Measurements from ENCODE around the gene ZNF512. TPM values are rescaled to one million over a fixed set of nuclear protein-coding genes. Genes with fewer than 3 reads are reported as not detected.

ZNF512 gene
- total and polyA plus RNA-seq, 12 donors: 12.8 to 82.5 (median 29.5) TPM

DNA sequence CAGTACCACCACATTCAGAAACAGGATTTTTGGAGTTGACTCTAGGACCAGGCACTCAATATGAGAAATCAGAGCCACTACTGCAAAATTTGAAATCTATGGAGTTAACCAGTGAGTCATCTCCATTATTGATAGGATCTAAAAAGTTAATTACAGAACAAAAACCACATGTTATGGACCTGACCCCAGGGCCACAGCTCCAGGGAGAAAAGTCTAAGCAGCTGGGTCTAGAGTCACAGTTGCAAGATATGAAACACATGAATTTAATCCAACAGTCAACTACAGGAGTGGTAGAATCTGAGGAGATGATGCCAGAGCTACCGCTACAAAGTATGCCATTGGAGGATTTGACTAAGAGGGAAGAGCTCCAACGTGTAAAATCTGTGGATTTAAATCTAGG, 13.4 kb upstream of the ZNF512 start:
- DNase-seq: no peak
- WGBS, 4 donors: 50 to 62% (median 55%) methylated on average over 2 of the region's 2 CpGs

GRCh38 chr2:27571197-27571596, 11.6 kb upstream of the ZNF512 start:
- H3K9me3 ChIP-seq (replicated peaks in 1 of 3): peaks cover 0 to 11% (median 0%) of the 10 kb centered on the region in 3 donors
- H3K4me1 ChIP-seq (replicated peaks in 1 of 2): no peaks in the 10 kb centered on the region
- TF ChIP-seq CTCF (IDR thresholded peaks at IDR 0.05) (no peak), POLR2A (IDR thresholded peaks at IDR 0.05) (no peak)
- intact Hi-C loops (cut with DNase I): no loop called here
- no peaks in the 10 kb centered on the region for H3K27me3 ChIP-seq
- no peak for DNase-seq
- WGBS, 4 donors: 73 to 90% (median 79%) methylated on average over 3 of the region's 3 CpGs
- no peak overlapping the region for H3K4me3 ChIP-seq
- H3K36me3 ChIP-seq (replicated peaks in 1 of 2): no peaks in the 10 kb centered on the region
- no peak overlapping the region for H3K27ac ChIP-seq

More for the DNA sequence above, 13.4 kb upstream of the ZNF512 start:
- TF ChIP-seq POLR2A (IDR thresholded peaks at IDR 0.05): no peak
- TF ChIP-seq CTCF (IDR thresholded peaks at IDR 0.05): no peak
- no peaks in the 10 kb centered on the region for H3K4me1 ChIP-seq (replicated peaks in 1 of 2)
- no peak overlapping the region for H3K27ac ChIP-seq
- intact Hi-C loops (cut with DNase I): no loop called here
- no peak overlapping the region for H3K4me3 ChIP-seq
- no peaks in the 10 kb centered on the region for H3K27me3 ChIP-seq
- H3K36me3 ChIP-seq (replicated peaks in 1 of 2): no peaks in the 10 kb centered on the region
- H3K9me3 ChIP-seq (replicated peaks in 1 of 3): peaks cover 0 to 6% (median 0%) of the 10 kb centered on the region in 3 donors

- intact Hi-C loops (cut with DNase I): no loop called here
- 85 to 96% (median 93%) methylated on average over 1 of the region's 1 CpG for WGBS, 4 donors
- no peak for DNase-seq
- H3K27ac ChIP-seq: no peak overlapping the region
- peaks cover 0 to 11% (median 0%) of the 10 kb centered on the region in 3 donors for H3K9me3 ChIP-seq (replicated peaks in 1 of 3)
- H3K4me1 ChIP-seq (replicated peaks in 1 of 2): no peaks in the 10 kb centered on the region
- TF ChIP-seq POLR2A (IDR thresholded peaks at IDR 0.05) (no peak), CTCF (IDR thresholded peaks at IDR 0.05) (no peak)
- H3K4me3 ChIP-seq: no peak overlapping the region
- no peaks in the 10 kb centered on the region for H3K27me3 ChIP-seq
- no peaks in the 10 kb centered on the region for H3K36me3 ChIP-seq (replicated peaks in 1 of 2)
Measured at GRCh38 chr2:27571681-27572080, 11.2 kb upstream of the ZNF512 start.

DNA sequence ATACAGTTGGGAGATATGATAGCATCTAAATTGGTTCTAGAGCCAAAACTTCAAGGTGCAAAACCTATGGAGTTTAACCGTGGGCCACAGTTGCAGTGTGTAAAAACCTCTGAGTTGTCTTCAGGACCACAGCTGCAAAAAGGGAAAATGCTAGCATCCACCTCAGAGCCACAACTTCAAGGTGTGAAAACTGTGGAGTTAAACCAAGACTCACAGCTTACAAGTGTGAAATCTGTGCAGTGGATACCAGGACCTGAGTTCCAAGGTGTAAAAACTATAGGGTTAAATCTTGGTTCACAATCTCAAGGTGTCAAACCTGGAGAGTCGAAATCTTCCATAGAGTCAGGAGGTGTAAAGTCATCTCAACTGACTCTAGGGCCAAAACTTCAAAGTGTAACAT, 10.4 kb upstream of the ZNF512 start:
- intact Hi-C loops (cut with DNase I): no loop called here
- WGBS, 4 donors: 67 to 76% (median 73%) methylated on average over 2 of the region's 2 CpGs
- no peak for TF ChIP-seq CTCF (IDR thresholded peaks at IDR 0.05)
- no peak for TF ChIP-seq POLR2A (IDR thresholded peaks at IDR 0.05)
- Histone ChIP-seq H3K4me3 (no peak overlapping the region), H3K9me3 (replicated peaks in 1 of 3) (peaks cover 0 to 11% (median 0%) of the 10 kb centered on the region in 3 donors), H3K36me3 (replicated peaks in 1 of 2) (no peaks in the 10 kb centered on the region), H3K27ac (no peak overlapping the region), H3K27me3 (no peaks in the 10 kb centered on the region), H3K4me1 (replicated peaks in 1 of 2) (no peaks in the 10 kb centered on the region)
- no peak for DNase-seq
